ENCODE measurements around the gene KIF20A.

DNA sequence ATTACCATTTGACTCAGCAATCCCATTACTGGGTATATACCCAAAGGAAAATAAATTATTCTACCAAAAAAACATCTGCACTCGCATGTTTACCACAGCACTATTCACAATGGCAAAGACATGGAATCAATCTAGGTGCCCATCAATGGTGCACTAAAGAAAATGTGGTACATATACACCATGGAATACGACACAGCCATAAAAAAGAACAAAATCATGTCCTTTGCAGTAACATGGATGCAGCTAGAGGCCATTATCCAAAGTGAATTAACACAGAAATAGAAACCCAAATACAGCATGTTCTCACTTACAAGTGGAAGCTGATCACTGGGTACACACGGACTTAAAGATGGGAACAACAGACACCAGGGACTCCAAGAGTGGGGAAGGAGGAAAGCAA, 32.1 kb downstream of the KIF20A start:
- TF ChIP-seq ETS1 (IDR thresholded peaks at IDR 0.05) (no peak), EZH2 (IDR thresholded peaks at IDR 0.05; ENCODE audit: low read depth, unreplicated experiment) (no peak), REST (IDR thresholded peaks at IDR 0.05; ENCODE audit: unreplicated experiment) (no peak), ZNF331 (CRISPR knock-in tag; IDR thresholded peaks at IDR 0.05; ENCODE audit: low read depth) (no peak), POLR2AphosphoS5 (IDR thresholded peaks at IDR 0.05; ENCODE audit: low read depth) (no peak), EZH2phosphoT487 (IDR thresholded peaks at IDR 0.05; ENCODE audit: unreplicated experiment) (no peak)
- TF ChIP-seq, protein P1, sequence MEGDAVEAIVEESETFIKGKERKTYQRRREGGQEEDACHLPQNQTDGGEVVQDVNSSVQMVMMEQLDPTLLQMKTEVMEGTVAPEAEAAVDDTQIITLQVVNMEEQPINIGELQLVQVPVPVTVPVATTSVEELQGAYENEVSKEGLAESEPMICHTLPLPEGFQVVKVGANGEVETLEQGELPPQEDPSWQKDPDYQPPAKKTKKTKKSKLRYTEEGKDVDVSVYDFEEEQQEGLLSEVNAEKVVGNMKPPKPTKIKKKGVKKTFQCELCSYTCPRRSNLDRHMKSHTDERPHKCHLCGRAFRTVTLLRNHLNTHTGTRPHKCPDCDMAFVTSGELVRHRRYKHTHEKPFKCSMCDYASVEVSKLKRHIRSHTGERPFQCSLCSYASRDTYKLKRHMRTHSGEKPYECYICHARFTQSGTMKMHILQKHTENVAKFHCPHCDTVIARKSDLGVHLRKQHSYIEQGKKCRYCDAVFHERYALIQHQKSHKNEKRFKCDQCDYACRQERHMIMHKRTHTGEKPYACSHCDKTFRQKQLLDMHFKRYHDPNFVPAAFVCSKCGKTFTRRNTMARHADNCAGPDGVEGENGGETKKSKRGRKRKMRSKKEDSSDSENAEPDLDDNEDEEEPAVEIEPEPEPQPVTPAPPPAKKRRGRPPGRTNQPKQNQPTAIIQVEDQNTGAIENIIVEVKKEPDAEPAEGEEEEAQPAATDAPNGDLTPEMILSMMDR (conservative IDR thresholded peaks at IDR 0.05; ENCODE audit: low read depth in 2 of 2): no peak
